ENCODE results near the gene SLFN12L.

DNA sequence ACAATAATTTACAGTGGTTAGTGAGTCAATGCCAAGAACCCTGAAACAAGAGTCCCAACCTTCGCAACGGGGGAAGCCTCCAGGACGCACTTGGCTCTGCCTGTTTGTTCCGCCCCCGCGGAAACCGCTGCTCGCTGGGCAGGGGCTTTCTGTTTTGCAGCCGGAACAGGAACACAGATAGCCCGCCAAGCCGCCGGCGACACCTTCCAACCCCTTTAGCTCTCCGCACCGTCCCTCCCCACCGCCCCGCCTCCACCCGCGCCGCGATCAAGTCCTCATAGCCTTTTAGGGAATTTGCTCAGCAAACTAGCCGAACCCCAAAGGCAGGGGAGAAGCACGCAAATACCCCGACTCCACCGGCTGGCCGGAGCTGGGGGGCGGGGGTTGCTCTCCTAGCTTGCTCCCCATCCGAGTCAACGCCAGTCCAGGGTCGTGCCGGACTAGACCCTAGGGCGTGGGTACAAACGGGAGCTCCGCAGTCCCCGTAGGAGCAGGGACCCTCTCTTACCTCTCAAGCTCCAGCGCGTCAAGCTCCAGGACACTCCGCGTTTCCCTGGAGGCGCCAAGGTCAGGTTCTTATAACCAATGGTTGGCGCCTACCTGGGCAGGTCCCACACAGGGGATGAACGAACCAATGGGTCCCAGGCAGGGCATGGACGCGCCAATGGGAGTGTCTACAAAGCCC is 89.1 kb downstream of the SLFN12L start, which contains the start of gene SLFN13:
- TF ChIP-seq, protein P1, sequence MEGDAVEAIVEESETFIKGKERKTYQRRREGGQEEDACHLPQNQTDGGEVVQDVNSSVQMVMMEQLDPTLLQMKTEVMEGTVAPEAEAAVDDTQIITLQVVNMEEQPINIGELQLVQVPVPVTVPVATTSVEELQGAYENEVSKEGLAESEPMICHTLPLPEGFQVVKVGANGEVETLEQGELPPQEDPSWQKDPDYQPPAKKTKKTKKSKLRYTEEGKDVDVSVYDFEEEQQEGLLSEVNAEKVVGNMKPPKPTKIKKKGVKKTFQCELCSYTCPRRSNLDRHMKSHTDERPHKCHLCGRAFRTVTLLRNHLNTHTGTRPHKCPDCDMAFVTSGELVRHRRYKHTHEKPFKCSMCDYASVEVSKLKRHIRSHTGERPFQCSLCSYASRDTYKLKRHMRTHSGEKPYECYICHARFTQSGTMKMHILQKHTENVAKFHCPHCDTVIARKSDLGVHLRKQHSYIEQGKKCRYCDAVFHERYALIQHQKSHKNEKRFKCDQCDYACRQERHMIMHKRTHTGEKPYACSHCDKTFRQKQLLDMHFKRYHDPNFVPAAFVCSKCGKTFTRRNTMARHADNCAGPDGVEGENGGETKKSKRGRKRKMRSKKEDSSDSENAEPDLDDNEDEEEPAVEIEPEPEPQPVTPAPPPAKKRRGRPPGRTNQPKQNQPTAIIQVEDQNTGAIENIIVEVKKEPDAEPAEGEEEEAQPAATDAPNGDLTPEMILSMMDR (IDR thresholded peaks at IDR 0.05 in 2 of 3, conservative IDR thresholded peaks at IDR 0.05 in 1 of 3; ENCODE audit: control insufficient read depth in 2 of 3, extremely low read depth in 1 of 3, insufficient read depth in 1 of 3, low read depth in 3 of 3, low read length in 3 of 3): no peak
- TF ChIP-seq FOXM1 (IDR thresholded peaks at IDR 0.05; ENCODE audit: low read depth, low read length) (no peak; the same call in 1 of the 2 replicates), RFX5 (IDR thresholded peaks at IDR 0.05; ENCODE audit: low read depth, low read length) (no peak), NR2C2 (IDR thresholded peaks at IDR 0.05; ENCODE audit: borderline replicate concordance, control insufficient read depth, insufficient read length, low read depth) (no peak), CHD1 (IDR thresholded peaks at IDR 0.05; ENCODE audit: low read depth, low read length) (no peak), FOS (IDR thresholded peaks at IDR 0.05; ENCODE audit: borderline replicate concordance, extremely low read depth, insufficient read length) (no peak), EZH2 (IDR thresholded peaks at IDR 0.05; ENCODE audit: borderline replicate concordance, control insufficient read depth, low read depth, low read length) (no peak), ZZZ3 (IDR thresholded peaks at IDR 0.05; ENCODE audit: control insufficient read depth, insufficient read length, low read depth) (no peak), CBX5 (IDR thresholded peaks at IDR 0.05; ENCODE audit: low read depth) (0 out of 2 replicates have a peak, but pooled peaks have one; percentile 4), NRF1 (conservative IDR thresholded peaks at IDR 0.05; ENCODE audit: low read depth, low read length) (no peak)

Data from GM12878 (cell line).